Measurements from ENCODE around the gene PARD3B. TPM values are rescaled to one million over a fixed set of nuclear protein-coding genes. Genes with fewer than 3 reads are reported as not detected.

Gene PARD3B
- total and polyA plus RNA-seq, 2 of the 4 experiments (the other 2 are of a cell fraction) = 3.3 to 15.6 TPM

DNA sequence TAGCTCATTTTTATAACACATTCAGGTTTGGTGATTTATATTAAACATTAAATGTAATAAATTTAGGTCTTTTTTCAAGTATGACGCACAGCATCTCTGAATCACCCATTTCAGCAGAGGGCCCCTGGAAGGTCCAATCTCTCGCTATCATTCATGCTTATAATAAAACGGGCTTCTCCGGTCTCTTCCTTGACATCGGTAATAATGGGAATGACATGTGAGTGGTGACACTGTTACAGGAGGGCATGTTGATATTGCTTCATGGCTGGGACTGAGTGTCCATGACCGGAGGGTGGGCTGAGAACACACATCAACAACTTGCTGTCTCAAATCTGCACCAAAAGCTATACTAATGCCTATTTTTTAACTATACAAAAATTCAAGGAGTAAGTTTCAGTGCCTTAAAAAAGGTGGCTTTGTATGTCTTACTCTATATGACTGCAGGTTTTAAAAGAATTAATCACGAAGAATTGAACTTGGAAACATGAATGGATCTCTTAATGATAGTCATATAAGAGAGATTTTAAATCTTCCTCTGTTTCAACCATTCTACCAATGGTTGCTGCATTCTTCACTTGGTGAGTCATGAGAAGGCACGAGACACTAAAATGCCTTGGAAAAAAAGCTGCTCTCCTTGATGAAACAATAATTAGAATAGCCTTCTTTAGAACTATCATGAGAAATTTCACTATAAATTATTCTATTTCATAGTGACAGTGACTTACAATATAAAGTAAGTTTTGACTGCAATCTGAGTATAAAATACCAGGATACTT lies 1035.1 kb downstream of the PARD3B start:
- Histone ChIP-seq H2BK5ac (ENCODE audit: low read depth, low read length, poor library complexity, severe bottlenecking) (no peak overlapping the region), H2AFZ (replicated peaks; ENCODE audit: low read length, poor library complexity) (no peak overlapping the region), H3K36me3 (ENCODE audit: control insufficient read depth, insufficient read depth, low read length) (no peaks in the 10 kb centered on the region), H3K14ac (replicated peaks; ENCODE audit: low read depth, low read length) (no peak overlapping the region; the same call in 1 of the 2 replicates), H3K56ac (ENCODE audit: extremely low read depth, insufficient read depth, low read length) (no peak overlapping the region), H3K4me3 (ENCODE audit: insufficient read depth, low read depth, low read length) (no peak overlapping the region), H2AK9ac (replicated peaks; ENCODE audit: low read depth, low read length, poor library complexity) (no peak overlapping the region), H2BK20ac (ENCODE audit: low read depth, low read length) (0 out of 2 replicates have a peak overlapping the region, but pooled peaks have one; percentile 53), H4K91ac (ENCODE audit: insufficient read depth, low read depth, low read length) (peak overlapping the region; percentile 11; the same call in 1 of the 2 replicates), H3K4ac (ENCODE audit: low read depth, low read length) (peak overlapping the region; percentile 66; the same call in 1 of the 2 replicates), H2BK15ac (ENCODE audit: low read depth, low read length) (peak overlapping the region; percentile 67; the same call in 1 of the 3 replicates), H3K23ac (ENCODE audit: low read depth, low read length) (no peak overlapping the region), H3K79me1 (ENCODE audit: low read depth in 1 of 2, low read length in 2 of 2) (no peaks in the 10 kb centered on the region), H3K18ac (ENCODE audit: low read depth, low read length) (0 out of 2 replicates have a peak overlapping the region, but pooled peaks have one; percentile 16), H4K20me1 (ENCODE audit: insufficient read depth, low read length) (no peaks in the 10 kb centered on the region; the same call in 1 of the 2 replicates), H3K9me3 (ENCODE audit: control insufficient read depth, insufficient read depth, low read length) (no peaks in the 10 kb centered on the region), H3K4me1 (ENCODE audit: control insufficient read depth, insufficient read depth, low read length) (peaks cover 3% of the 10 kb centered on the region), H3K9ac (ENCODE audit: low read depth, low read length) (no peak overlapping the region), H4K5ac (ENCODE audit: low read depth, low read length) (no peak overlapping the region), H3K4me2 (ENCODE audit: low read depth, low read length) (no peak overlapping the region), H3K9me1 (ENCODE audit: insufficient read depth, low read length) (peaks cover 7% of the 10 kb centered on the region), H4K8ac (ENCODE audit: low read depth in 2 of 2, low read length in 2 of 2) (no peak overlapping the region), H3K27me3 (ENCODE audit: control insufficient read depth, insufficient read depth, low read length) (no peaks in the 10 kb centered on the region), H2AK5ac (ENCODE audit: low read depth, low read length) (peak overlapping the region; percentile 57; the same call in 1 of the 2 replicates), H3K27ac (ENCODE audit: insufficient read depth, low read length) (no peak overlapping the region), H2BK120ac (ENCODE audit: low read depth, low read length) (peak overlapping the region; percentile 73; the same call in 1 of the 2 replicates)
- DNase-seq = peak; percentile 63
- intact Hi-C loops (cut with micrococcal nuclease) = loop anchor here (2.0 kb wide), 1 partner anchor 80 kb away; no protein-coding TSS in a partner anchor
- BruUV-seq (replicated peaks) = no TSS peak
- dilution Hi-C loops (cut with HindIII; ENCODE audit: low sequenced_read_pairs, unreplicated experiment) = no loop called here
- ChIA-PET POLR2A (ENCODE audit: unreplicated experiment) (no interaction called here), CTCF (no interaction called here)
- TF ChIP-seq FOS (IDR thresholded peaks at IDR 0.05; ENCODE audit: low read depth, low read length) = peak; percentile 46; the same call in 1 of the 2 replicates
- peak; percentile 98 for TF ChIP-seq BHLHE40 (IDR thresholded peaks at IDR 0.05; ENCODE audit: low read depth, low read length)
- no peak for TF ChIP-seq MXI1 (IDR thresholded peaks at IDR 0.05; ENCODE audit: borderline replicate concordance, low read depth, low read length)
- in situ Hi-C loops (cut with MboI; ENCODE audit: low sequenced_read_pairs) = no loop called here
- peak; percentile 87 for ATAC-seq (ENCODE audit: low read depth)
- WGBS, 2 experiments (ENCODE audit: extremely low coverage in 2 of 2, insufficient read length in 1 of 2) = 86% methylated on average over 2 of the region's 8 CpGs; no CpG with 5 or more reads in 1 of the 2 experiments
